ENCODE data around the gene CFAP251.

The CFAP251 gene

DNA sequence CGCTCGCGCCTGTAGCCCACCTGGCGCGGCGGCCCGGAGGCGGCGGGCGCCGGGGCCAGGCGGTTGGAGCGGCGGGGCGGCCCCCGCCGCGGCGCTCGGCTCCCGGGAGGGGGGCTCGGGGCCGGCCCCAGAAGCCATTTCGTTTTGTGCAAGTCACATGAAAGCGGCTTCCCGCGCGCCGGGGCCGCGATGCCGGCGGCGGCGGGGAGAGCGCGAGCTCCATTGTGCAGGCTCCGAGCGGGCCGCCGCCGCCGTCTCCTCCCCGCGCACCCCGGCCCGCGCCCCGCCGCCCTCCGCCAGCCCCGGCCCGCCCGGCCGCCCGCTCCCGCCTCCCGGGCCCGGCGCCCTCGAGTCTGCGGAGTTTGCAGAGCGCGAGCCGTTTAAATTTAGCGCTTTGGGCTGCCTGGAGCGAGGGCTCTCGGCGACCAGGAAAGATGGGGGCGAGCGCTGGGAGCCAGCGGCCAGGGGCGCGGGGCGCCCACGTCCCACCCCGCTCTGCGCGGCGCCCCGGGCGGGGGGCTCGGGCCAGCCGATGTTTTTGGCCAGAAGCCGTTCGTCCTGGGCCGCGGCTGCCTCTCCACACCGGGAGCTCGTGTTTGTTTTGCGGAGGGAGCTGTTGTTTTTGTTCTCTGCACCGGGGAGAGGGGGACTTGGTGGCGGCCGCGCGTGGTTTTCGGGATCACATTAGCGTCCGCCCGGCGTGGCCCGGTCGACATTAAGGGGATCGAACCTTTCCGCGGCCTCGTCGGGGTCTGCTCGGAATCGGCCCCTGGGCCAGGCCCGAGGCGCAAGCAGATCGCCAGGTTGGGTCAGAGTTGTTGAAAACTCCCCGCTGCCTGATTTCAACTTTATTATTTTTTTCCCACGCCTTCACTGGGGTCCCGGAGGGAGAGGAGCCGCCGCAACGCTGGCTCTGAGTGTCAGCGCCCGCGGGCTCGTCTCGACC, 104.3 kb downstream of the CFAP251 start:
- H3K27me3 Mint-ChIP-seq (ENCODE audit: low read depth), result peaks cover 30% of the 10 kb centered on the region
- H3K4me3 Mint-ChIP-seq, result peak overlapping the region; percentile 79
- peak overlapping the region; percentile 35 for H3K27ac Mint-ChIP-seq
- H3K36me3 Mint-ChIP-seq (ENCODE audit: low read depth), result no peaks in the 10 kb centered on the region
- peak; percentile 34 for DNase-seq (ENCODE audit: low spot score)
- H3K9me3 Mint-ChIP-seq, result peaks cover 13% of the 10 kb centered on the region
- peaks cover 11% of the 10 kb centered on the region for H3K4me1 Mint-ChIP-seq (ENCODE audit: low read depth)

DNA sequence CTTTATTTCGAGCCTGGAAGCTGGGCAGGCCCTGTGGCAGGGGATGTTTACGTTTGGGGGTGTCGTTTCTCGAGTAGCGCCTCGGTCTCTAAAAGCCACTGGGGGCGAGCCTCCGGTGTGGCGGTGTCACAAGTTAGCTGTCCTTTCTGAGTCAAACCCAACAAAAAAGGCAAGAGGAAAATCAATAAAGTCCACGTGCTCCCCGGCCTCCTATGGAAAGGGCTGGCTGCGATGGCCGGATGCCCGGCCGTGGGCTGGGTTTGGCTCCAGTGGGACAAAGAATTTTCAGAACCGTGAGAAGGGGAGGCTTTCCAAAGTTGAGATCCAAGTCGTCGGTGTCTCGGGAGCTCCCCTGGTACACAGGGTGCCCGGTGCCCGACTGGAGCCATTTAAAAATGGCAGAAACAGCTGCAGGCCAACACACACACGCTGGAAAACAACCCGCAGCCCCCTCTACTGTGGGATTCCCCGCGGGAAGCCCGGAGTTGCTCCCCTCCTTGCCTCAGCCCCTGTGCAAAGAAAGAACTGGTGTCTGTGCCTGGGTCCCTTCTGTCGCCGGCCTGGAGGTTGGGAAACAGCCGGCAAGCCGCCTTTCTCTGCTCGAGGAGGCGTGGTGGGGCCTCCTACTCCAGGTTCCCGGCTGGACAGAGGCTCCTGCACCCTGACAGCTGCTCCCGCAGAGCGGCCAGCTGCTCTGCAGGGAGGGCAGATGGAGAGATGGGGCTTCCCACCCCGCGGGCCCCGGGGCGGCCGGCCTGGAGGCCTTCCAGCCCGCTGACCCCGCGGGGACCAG, 105.1 kb downstream of the CFAP251 start:
- Mint-ChIP-seq H3K27ac (peak overlapping the region; percentile 35), H3K36me3 (ENCODE audit: low read depth) (no peaks in the 10 kb centered on the region), H3K9me3 (peaks cover 10% of the 10 kb centered on the region), H3K4me1 (ENCODE audit: low read depth) (peaks cover 11% of the 10 kb centered on the region), H3K27me3 (ENCODE audit: low read depth) (peaks cover 28% of the 10 kb centered on the region), H3K4me3 (peak overlapping the region; percentile 79)
- no peak for DNase-seq (ENCODE audit: low spot score)

DNA sequence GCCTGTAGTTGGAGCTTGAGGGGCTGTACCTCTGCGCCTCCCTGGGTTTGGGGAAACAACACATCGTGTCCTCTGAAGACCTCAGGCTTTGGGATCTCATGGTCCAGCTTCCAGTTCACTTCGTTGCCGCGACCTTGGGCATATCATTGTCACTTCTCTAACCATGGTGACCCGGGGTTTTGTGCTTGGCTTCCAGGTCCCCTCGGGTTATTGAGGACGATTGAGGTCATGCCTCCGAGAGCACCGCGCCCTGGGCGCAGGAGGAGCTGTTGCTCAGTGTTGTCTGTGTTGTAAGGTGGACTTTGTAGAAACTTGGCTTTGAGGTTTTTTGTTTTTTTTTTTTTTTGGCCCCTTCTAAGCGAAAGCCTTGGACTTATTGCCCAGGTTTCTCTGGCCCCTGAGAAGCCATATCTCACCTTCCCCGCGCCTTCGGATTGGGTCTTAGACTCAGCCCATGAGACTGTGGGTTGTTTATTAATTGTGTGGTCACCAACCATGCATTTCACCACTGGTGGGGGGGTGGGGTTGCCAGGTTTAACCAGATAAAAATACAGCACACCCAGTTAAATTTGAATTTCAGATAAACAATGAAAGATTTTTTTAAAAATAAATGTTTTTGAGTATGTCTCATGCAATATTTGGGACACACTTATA, 105.9 kb downstream of the CFAP251 start:
- Mint-ChIP-seq H3K36me3 (ENCODE audit: low read depth) (no peaks in the 10 kb centered on the region), H3K27me3 (ENCODE audit: low read depth) (peaks cover 22% of the 10 kb centered on the region), H3K9me3 (peaks cover 3% of the 10 kb centered on the region), H3K27ac (no peak overlapping the region), H3K4me1 (ENCODE audit: low read depth) (peaks cover 11% of the 10 kb centered on the region), H3K4me3 (no peak overlapping the region)
- DNase-seq (ENCODE audit: low spot score), result no peak

- peaks cover 6% of the 10 kb centered on the region for H3K27me3 Mint-ChIP-seq (ENCODE audit: low read depth)
- no peak overlapping the region for H3K27ac Mint-ChIP-seq
- peaks cover 4% of the 10 kb centered on the region for H3K4me1 Mint-ChIP-seq (ENCODE audit: low read depth)
- no peak overlapping the region for H3K4me3 Mint-ChIP-seq
- DNase-seq (ENCODE audit: low spot score), result no peak
- H3K9me3 Mint-ChIP-seq, result no peaks in the 10 kb centered on the region
- H3K36me3 Mint-ChIP-seq (ENCODE audit: low read depth), result no peaks in the 10 kb centered on the region
Measured at GRCh38 chr12:122026706-122027333, 108.4 kb downstream of the CFAP251 start.

DNA sequence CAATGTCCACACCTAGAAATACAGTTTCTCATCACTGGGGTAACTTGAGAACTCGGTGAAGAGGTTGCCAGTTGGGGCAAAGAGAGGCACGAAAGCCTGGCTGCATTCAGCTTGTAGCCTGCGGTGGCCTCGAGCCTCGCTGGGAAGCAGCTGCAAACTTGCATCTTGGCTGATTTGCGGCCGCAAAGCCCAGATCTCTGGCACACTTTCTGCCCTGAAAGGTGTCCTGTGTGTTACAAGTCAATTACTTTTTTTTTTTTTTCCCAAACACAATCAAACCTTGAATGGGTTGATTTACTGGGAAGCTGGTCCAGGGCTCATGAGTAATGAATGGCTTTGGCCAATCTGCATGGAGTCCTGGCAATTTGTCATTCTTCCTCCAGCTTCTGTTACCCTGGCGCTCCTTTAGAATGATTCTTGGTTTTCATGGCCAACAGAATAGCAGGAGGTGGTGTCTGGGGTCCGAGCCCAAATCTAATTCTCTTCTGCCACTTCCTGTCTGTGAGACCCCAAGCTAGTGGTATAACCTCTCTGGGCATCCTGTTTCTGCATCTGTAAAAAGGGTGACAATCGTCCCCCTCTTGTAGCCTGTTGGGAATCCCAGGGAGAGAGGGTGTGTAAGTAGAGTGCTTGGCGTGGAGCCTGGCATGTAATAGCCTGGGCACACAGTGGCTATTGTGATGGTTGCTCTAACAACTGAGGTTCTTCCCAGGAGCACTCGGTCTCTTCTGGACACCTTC, 109.9 kb downstream of the CFAP251 start:
- peaks cover 1% of the 10 kb centered on the region for H3K4me1 Mint-ChIP-seq (ENCODE audit: low read depth)
- DNase-seq (ENCODE audit: low spot score), result no peak
- H3K9me3 Mint-ChIP-seq, result no peaks in the 10 kb centered on the region
- peaks cover 2% of the 10 kb centered on the region for H3K27me3 Mint-ChIP-seq (ENCODE audit: low read depth)
- H3K27ac Mint-ChIP-seq, result no peak overlapping the region
- no peaks in the 10 kb centered on the region for H3K36me3 Mint-ChIP-seq (ENCODE audit: low read depth)
- no peak overlapping the region for H3K4me3 Mint-ChIP-seq

- H3K27ac Mint-ChIP-seq, result no peak overlapping the region
- no peak overlapping the region for H3K4me3 Mint-ChIP-seq
- H3K36me3 Mint-ChIP-seq (ENCODE audit: low read depth), result no peaks in the 10 kb centered on the region
- no peaks in the 10 kb centered on the region for H3K9me3 Mint-ChIP-seq
- no peaks in the 10 kb centered on the region for H3K4me1 Mint-ChIP-seq (ENCODE audit: low read depth)
- DNase-seq (ENCODE audit: low spot score), result no peak
- H3K27me3 Mint-ChIP-seq (ENCODE audit: low read depth), result no peaks in the 10 kb centered on the region
Measured at GRCh38 chr12:122028905-122029560, 110.6 kb downstream of the CFAP251 start.

GRCh38 chr12:122029620-122030423, 111.4 kb downstream of the CFAP251 start:
- Mint-ChIP-seq H3K27ac (no peak overlapping the region), H3K36me3 (ENCODE audit: low read depth) (no peaks in the 10 kb centered on the region), H3K9me3 (no peaks in the 10 kb centered on the region), H3K27me3 (ENCODE audit: low read depth) (no peaks in the 10 kb centered on the region), H3K4me1 (ENCODE audit: low read depth) (no peaks in the 10 kb centered on the region), H3K4me3 (no peak overlapping the region)
- no peak for DNase-seq (ENCODE audit: low spot score)

DNA sequence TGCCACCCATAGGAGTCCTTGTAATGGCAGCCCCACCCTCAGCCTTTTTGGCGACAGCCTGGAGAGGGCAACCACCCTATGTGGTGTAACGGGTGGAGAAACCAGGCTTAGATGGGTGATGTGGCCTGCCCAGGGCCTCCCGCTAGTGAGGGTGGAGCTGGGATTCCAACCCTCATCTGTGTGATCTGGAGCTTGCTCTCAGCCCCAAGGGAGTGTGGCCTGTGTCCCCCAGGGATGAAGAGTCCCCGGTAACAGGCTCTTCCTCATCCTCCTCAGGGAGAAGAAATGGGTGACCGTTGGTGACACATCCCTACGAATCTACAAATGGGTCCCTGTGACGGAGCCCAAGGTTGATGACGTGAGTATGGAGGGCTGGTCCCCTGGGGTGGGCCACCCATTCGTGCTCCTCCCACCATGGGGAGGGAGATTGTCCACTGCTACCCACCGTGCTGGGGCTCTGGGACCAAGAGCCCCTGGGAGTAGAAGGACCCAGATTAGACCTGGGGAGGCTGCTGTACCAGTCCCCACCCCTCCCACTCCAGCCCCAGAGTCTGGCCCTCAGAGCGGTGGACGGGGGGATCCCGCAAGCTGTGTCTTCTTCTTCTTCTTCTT, 112.1 kb downstream of the CFAP251 start:
- H3K9me3 Mint-ChIP-seq, result no peaks in the 10 kb centered on the region
- no peak for DNase-seq (ENCODE audit: low spot score)
- no peaks in the 10 kb centered on the region for H3K36me3 Mint-ChIP-seq (ENCODE audit: low read depth)
- no peak overlapping the region for H3K27ac Mint-ChIP-seq
- H3K27me3 Mint-ChIP-seq (ENCODE audit: low read depth), result no peaks in the 10 kb centered on the region
- H3K4me1 Mint-ChIP-seq (ENCODE audit: low read depth), result no peaks in the 10 kb centered on the region
- H3K4me3 Mint-ChIP-seq, result no peak overlapping the region

DNA sequence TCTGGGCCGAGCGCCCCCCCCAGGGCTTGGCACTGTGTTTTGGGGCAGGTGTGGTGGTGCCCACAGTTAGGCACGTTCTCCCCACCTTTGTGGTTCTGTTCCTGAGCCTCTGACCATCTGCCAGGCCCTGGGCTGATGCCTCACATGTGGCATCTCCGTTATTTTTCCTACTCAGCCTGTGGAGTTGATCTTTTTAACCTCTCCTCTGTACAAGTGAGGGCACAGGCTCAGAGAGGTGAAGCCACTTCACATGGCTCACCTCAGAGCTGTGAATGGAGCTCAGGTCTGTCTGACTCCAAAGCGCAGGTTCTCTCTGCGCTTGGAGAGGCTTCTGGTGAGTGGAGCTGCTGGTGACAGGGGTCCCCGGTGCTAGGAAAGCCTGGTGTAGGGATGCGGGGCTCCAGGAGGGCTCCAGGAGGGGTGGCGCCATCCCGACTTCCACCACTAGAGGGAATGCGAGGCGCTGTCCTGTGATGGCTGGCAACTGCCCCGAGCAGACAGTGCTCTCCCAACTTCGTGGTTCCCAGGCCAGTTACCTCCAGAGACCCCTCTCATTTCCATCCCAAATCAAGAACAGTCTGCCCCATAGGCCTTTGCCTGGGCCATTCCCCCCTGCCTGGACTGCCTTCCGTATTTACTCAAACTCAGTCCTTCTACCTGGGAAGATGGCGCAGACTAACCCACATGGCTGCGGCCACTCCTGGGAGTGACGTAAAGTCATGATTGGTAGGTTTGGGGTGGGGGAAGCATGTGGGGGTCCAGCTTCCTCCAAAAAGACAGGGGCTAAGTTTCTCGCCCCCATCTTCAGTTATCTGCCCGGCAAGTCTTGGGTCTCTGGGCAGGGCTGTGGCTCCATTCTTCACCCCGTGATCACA, 113.2 kb downstream of the CFAP251 start:
- H3K27ac Mint-ChIP-seq, result no peak overlapping the region
- H3K36me3 Mint-ChIP-seq (ENCODE audit: low read depth), result no peaks in the 10 kb centered on the region
- H3K9me3 Mint-ChIP-seq, result no peaks in the 10 kb centered on the region
- H3K4me1 Mint-ChIP-seq (ENCODE audit: low read depth), result no peaks in the 10 kb centered on the region
- H3K27me3 Mint-ChIP-seq (ENCODE audit: low read depth), result no peaks in the 10 kb centered on the region
- peak; percentile 39 for DNase-seq (ENCODE audit: low spot score)
- no peak overlapping the region for H3K4me3 Mint-ChIP-seq

GRCh38 chr12:122032580-122032979, 114.2 kb downstream of the CFAP251 start:
- Mint-ChIP-seq H3K27ac (no peak overlapping the region), H3K27me3 (ENCODE audit: low read depth) (no peaks in the 10 kb centered on the region), H3K36me3 (ENCODE audit: low read depth) (no peaks in the 10 kb centered on the region), H3K4me1 (ENCODE audit: low read depth) (no peaks in the 10 kb centered on the region), H3K4me3 (no peak overlapping the region), H3K9me3 (no peaks in the 10 kb centered on the region)
- no peak for DNase-seq (ENCODE audit: low spot score)

DNA sequence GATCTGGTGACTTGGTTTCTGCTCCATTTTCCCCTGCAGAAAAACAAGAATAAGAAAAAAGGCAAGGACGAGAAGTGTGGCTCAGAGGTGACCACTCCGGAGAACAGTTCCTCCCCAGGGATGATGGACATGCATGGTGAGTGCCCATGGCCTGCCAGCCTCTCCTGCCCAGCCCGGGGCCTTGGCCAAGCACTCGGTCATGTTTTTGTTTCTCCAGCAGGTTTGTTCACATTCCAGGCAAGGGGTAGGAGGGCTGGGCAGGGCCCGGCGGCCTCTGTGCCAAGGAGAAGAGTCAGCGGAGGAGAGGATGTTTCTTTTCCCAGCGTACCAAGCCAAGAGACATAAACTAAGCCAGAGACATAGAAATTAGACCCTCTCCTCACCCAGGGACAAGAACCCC, 116.9 kb downstream of the CFAP251 start:
- no peaks in the 10 kb centered on the region for H3K36me3 Mint-ChIP-seq (ENCODE audit: low read depth)

More for the DNA sequence above, 116.9 kb downstream of the CFAP251 start:
- DNase-seq (ENCODE audit: low spot score), result no peak
- no peaks in the 10 kb centered on the region for H3K9me3 Mint-ChIP-seq
- no peaks in the 10 kb centered on the region for H3K27me3 Mint-ChIP-seq (ENCODE audit: low read depth)
- no peaks in the 10 kb centered on the region for H3K4me1 Mint-ChIP-seq (ENCODE audit: low read depth)
- no peak overlapping the region for H3K27ac Mint-ChIP-seq
- no peak overlapping the region for H3K4me3 Mint-ChIP-seq
